Measurements from ENCODE around the gene ENPP1.

The ENPP1 gene

GRCh38 chr6:131770776-131771175 lies 37.0 kb upstream of the ENPP1 start:
- TF ChIP-seq CTCF (IDR thresholded peaks at IDR 0.05; ENCODE audit: low read depth, low read length, missing control alignments) = no peak
- H3K4me3 ChIP-seq (ENCODE audit: low read depth, low read length) = no peak overlapping the region
- DNase-seq (ENCODE audit: low read depth) = no peak

GRCh38 chr6:131773284-131773950 lies 34.4 kb upstream of the ENPP1 start:
- DNase-seq (ENCODE audit: low read depth) = no peak
- no peak overlapping the region for H3K4me3 ChIP-seq (ENCODE audit: low read depth, low read length)
- no peak for TF ChIP-seq CTCF (IDR thresholded peaks at IDR 0.05; ENCODE audit: low read depth, low read length, missing control alignments)

- DNase-seq (ENCODE audit: low read depth) = no peak
- H3K4me3 ChIP-seq (ENCODE audit: low read depth, low read length) = no peak overlapping the region
- no peak for TF ChIP-seq CTCF (IDR thresholded peaks at IDR 0.05; ENCODE audit: low read depth, low read length, missing control alignments)
Observed at GRCh38 chr6:131775886-131776285, 31.9 kb upstream of the ENPP1 start.

GRCh38 chr6:131776985-131777384 lies 30.8 kb upstream of the ENPP1 start:
- no peak overlapping the region for H3K4me3 ChIP-seq (ENCODE audit: low read depth, low read length)
- no peak for DNase-seq (ENCODE audit: low read depth)
- no peak for TF ChIP-seq CTCF (IDR thresholded peaks at IDR 0.05; ENCODE audit: low read depth, low read length, missing control alignments)

- no peak for DNase-seq (ENCODE audit: low read depth)
- TF ChIP-seq CTCF (IDR thresholded peaks at IDR 0.05; ENCODE audit: low read depth, low read length, missing control alignments) = no peak
- no peak overlapping the region for H3K4me3 ChIP-seq (ENCODE audit: low read depth, low read length)
Observed at GRCh38 chr6:131778169-131778568, 29.7 kb upstream of the ENPP1 start.

GRCh38 chr6:131779304-131779703 lies 28.5 kb upstream of the ENPP1 start:
- no peak for DNase-seq (ENCODE audit: low read depth)
- no peak for TF ChIP-seq CTCF (IDR thresholded peaks at IDR 0.05; ENCODE audit: low read depth, low read length, missing control alignments)
- H3K4me3 ChIP-seq (ENCODE audit: low read depth, low read length) = no peak overlapping the region

GRCh38 chr6:131780600-131780999 lies 27.2 kb upstream of the ENPP1 start:
- TF ChIP-seq CTCF (IDR thresholded peaks at IDR 0.05; ENCODE audit: low read depth, low read length, missing control alignments) = no peak
- no peak overlapping the region for H3K4me3 ChIP-seq (ENCODE audit: low read depth, low read length)
- DNase-seq (ENCODE audit: low read depth) = no peak
